IMR-90 (cell line): ENCODE measurements around the gene CYTH4. TPM values are rescaled to one million over a fixed set of nuclear protein-coding genes. Genes with fewer than 3 reads are reported as not detected.

Experiments
- ATAC-seq: fragments of 200-7000 bp; cut with Tn5 transposase; 2 replicates; pipeline ENCODE4 v1.9.1; 2020; ENCODE audit warnings: low read depth, mild to moderate bottlenecking, moderate library complexity
- BruUV-seq: library from RNA; stranded (reverse); fragments of 400-500 nt; replicated peaks from 2 replicates; lab custom pipeline; 2021; lab: Mats Ljungman, UMichigan
- CTCF ChIA-PET: fragments of 300-600 bp; formaldehyde crosslinking; extraction: SDS; loops from one replicate; lab custom pipeline; 2021; ENCODE audit warnings: antibody characterized with exemption; lab: Yijun Ruan, JAX
- POLR2A ChIA-PET: fragments of 300-600 bp; sonication (Branson Sonifier 250); formaldehyde crosslinking; loops from one replicate; lab custom pipeline; 2022; ENCODE audit warnings: antibody characterized with exemption; ENCODE audit not compliant: unreplicated experiment; lab: Charles Lee
- DNase-seq: peaks from one replicate; pipeline ENCODE4 v3.0.0; 2013
- H2AFZ ChIP-seq: replicated peaks from 2 replicates; pipeline ENCODE3; 2013; ENCODE audit warnings: low read length, mild to moderate bottlenecking; ENCODE audit not compliant: poor library complexity
- H2AK5ac ChIP-seq: 2 replicates; pipeline ENCODE4 v1.6.1; 2013; ENCODE audit warnings: low read depth, low read length, inconsistent platforms
- H2AK9ac ChIP-seq: replicated peaks from 2 replicates; pipeline ENCODE3; 2013; ENCODE audit warnings: mild to moderate bottlenecking, low read depth, low read length, moderate library complexity; ENCODE audit not compliant: poor library complexity
- H2BK120ac ChIP-seq: 2 replicates; pipeline ENCODE4 v1.6.1; 2013; ENCODE audit warnings: low read depth, low read length, inconsistent platforms
- H2BK15ac ChIP-seq: 3 replicates; pipeline ENCODE4 v1.6.1; 2013; ENCODE audit warnings: low read depth, low read length, inconsistent platforms
- H2BK20ac ChIP-seq: 2 replicates; pipeline ENCODE4 v1.6.1; 2013; ENCODE audit warnings: low read depth, mild to moderate bottlenecking, inconsistent platforms, low read length, moderate library complexity
- H2BK5ac ChIP-seq: 2 replicates; pipeline ENCODE4 v1.6.1; 2013; ENCODE audit warnings: mild to moderate bottlenecking, low read depth, low read length, inconsistent platforms; ENCODE audit not compliant: poor library complexity, severe bottlenecking
- H3K14ac ChIP-seq: replicated peaks from 2 replicates; pipeline ENCODE4 v1.6.1; 2013; ENCODE audit warnings: low read depth, low read length, inconsistent platforms
- H3K18ac ChIP-seq: 2 replicates; pipeline ENCODE4 v1.6.1; 2013; ENCODE audit warnings: low read depth, low read length, control low read depth
- H3K23ac ChIP-seq: 2 replicates; pipeline ENCODE4 v1.6.1; 2013; ENCODE audit warnings: low read depth, low read length, inconsistent platforms
- H3K27ac ChIP-seq: 2 replicates; pipeline ENCODE4 v1.5.1; 2013; ENCODE audit warnings: mild to moderate bottlenecking, control low read depth, low read length; ENCODE audit not compliant: insufficient read depth
- H3K27me3 ChIP-seq: 2 replicates; pipeline ENCODE4 v1.6.1; 2013; ENCODE audit warnings: low read length; ENCODE audit not compliant: control insufficient read depth, insufficient read depth
- H3K36me3 ChIP-seq: 2 replicates; pipeline ENCODE4 v1.6.1; 2013; ENCODE audit warnings: low read length, mixed read lengths; ENCODE audit not compliant: control insufficient read depth, insufficient read depth
- H3K4ac ChIP-seq: 2 replicates; pipeline ENCODE4 v1.6.1; 2013; ENCODE audit warnings: low read depth, low read length, inconsistent platforms
- H3K4me1 ChIP-seq: 2 replicates; pipeline ENCODE4 v1.6.1; 2013; ENCODE audit warnings: low read length, mixed read lengths; ENCODE audit not compliant: control insufficient read depth, insufficient read depth
- H3K4me2 ChIP-seq: 2 replicates; pipeline ENCODE4 v1.6.1; 2013; ENCODE audit warnings: low read depth, mild to moderate bottlenecking, control low read depth, low read length, moderate library complexity
- H3K4me3 ChIP-seq: 2 replicates; pipeline ENCODE4 v1.5.1; 2013; ENCODE audit warnings: low read depth, mild to moderate bottlenecking, control low read depth, low read length, moderate library complexity; ENCODE audit not compliant: insufficient read depth
- H3K56ac ChIP-seq: 2 replicates; pipeline ENCODE4 v1.6.1; 2013; ENCODE audit warnings: low read length, inconsistent platforms; ENCODE audit not compliant: insufficient read depth; ENCODE audit errors: extremely low read depth
- H3K79me1 ChIP-seq, 2 experiments: 2 replicates each; pipeline ENCODE4 v1.6.1; 2013; ENCODE audit warnings: low read length in 2 of 2, inconsistent platforms in 1 of 2, low read depth in 1 of 2
- H3K9ac ChIP-seq: 2 replicates; pipeline ENCODE4 v1.6.1; 2013; ENCODE audit warnings: low read depth, low read length, control low read depth
- H3K9me1 ChIP-seq: 2 replicates; pipeline ENCODE4 v1.6.1; 2013; ENCODE audit warnings: low read length, inconsistent platforms; ENCODE audit not compliant: insufficient read depth
- H3K9me3 ChIP-seq: 2 replicates; pipeline ENCODE4 v1.6.1; 2013; ENCODE audit warnings: low read length; ENCODE audit not compliant: control insufficient read depth, insufficient read depth
- H4K20me1 ChIP-seq: 2 replicates; pipeline ENCODE4 v1.6.1; 2013; ENCODE audit warnings: low read length, inconsistent platforms; ENCODE audit not compliant: insufficient read depth
- H4K5ac ChIP-seq: 2 replicates; pipeline ENCODE4 v1.6.1; 2013; ENCODE audit warnings: mild to moderate bottlenecking, low read depth, low read length, control low read depth
- H4K8ac ChIP-seq, 2 experiments: 2 replicates each; pipeline ENCODE4 v1.6.1; 2013; ENCODE audit warnings: low read depth in 2 of 2, low read length in 2 of 2, control low read depth in 1 of 2, inconsistent platforms in 1 of 2
- H4K91ac ChIP-seq: 2 replicates; pipeline ENCODE4 v1.6.1; 2013; ENCODE audit warnings: low read depth, low read length, inconsistent platforms; ENCODE audit not compliant: insufficient read depth
- BHLHE40 ChIP-seq: fragments of 150-350 bp; IDR thresholded peaks from 2 replicates; pipeline ENCODE4 v1.6.1; 2016; ENCODE audit warnings: mild to moderate bottlenecking, low read depth, low read length
- CHD1 ChIP-seq: IDR thresholded peaks from 2 replicates; pipeline ENCODE4 v1.6.1; 2012; ENCODE audit warnings: low read depth, low read length, improper control_type of control experiment
- FOS ChIP-seq: fragments of 150-350 bp; IDR thresholded peaks from 2 replicates; pipeline ENCODE4 v1.6.1; 2016; ENCODE audit warnings: low read depth, low read length
- MAFK ChIP-seq: IDR thresholded peaks from 2 replicates; pipeline ENCODE4 v1.6.1; 2012; ENCODE audit warnings: low read depth, low read length, improper control_type of control experiment
- MAZ ChIP-seq: IDR thresholded peaks from 2 replicates; pipeline ENCODE4 v1.6.1; 2012; ENCODE audit warnings: low read depth, mild to moderate bottlenecking, low read length, improper control_type of control experiment, moderate library complexity, borderline replicate concordance
- MXI1 ChIP-seq: IDR thresholded peaks from 2 replicates; pipeline ENCODE4 v1.6.1; 2012; ENCODE audit warnings: low read depth, mild to moderate bottlenecking, low read length, moderate library complexity, borderline replicate concordance
- NFE2L2 ChIP-seq: fragments of 150-350 bp; IDR thresholded peaks from 2 replicates; pipeline ENCODE4 v1.6.1; 2016; ENCODE audit warnings: low read depth, mild to moderate bottlenecking, low read length
- POLR2A ChIP-seq: IDR thresholded peaks from 2 replicates; pipeline ENCODE4 v1.6.1; 2012; ENCODE audit warnings: mild to moderate bottlenecking, low read depth, low read length
- RAD21 ChIP-seq: IDR thresholded peaks from 2 replicates; pipeline ENCODE4 v1.6.1; 2012; ENCODE audit warnings: low read length, improper control_type of control experiment
- RCOR1 ChIP-seq: IDR thresholded peaks from 2 replicates; pipeline ENCODE4 v1.6.1; 2012; ENCODE audit warnings: mild to moderate bottlenecking, low read length, improper control_type of control experiment; ENCODE audit not compliant: insufficient replicate concordance
- RFX5 ChIP-seq: IDR thresholded peaks from 2 replicates; pipeline ENCODE4 v1.8.0; 2012; ENCODE audit warnings: low read depth, mild to moderate bottlenecking, low read length, moderate library complexity
- SMC3 ChIP-seq: fragments of 150-350 bp; IDR thresholded peaks from 2 replicates; pipeline ENCODE4 v1.6.1; 2016; ENCODE audit warnings: low read depth, mild to moderate bottlenecking, antibody characterized with exemption, low read length, moderate library complexity
- WGBS, 2 experiments: methylation state at CpG; one replicate each; pipeline versions ENCODE4 v1.1.5 to v1.1.7; 2013; ENCODE audit warnings: missing lambda C conversion rate in 2 of 2; ENCODE audit not compliant: insufficient read length in 1 of 2; ENCODE audit errors: extremely low coverage in 2 of 2; 5-methylcytosine and 5-hydroxymethylcytosine counted together
- dilution Hi-C: fragments of 300-500 bp; cut with HindIII; formaldehyde crosslinking; loops from one replicate; pipeline ENCODE4 v1.14.3; 2018; ENCODE audit warnings: low sequenced_read_pairs; ENCODE audit not compliant: unreplicated experiment
- in situ Hi-C: fragments of 300-500 bp; cut with MboI; formaldehyde crosslinking; loops from 3 replicates; pipeline ENCODE4 v1.14.3; 2019; ENCODE audit warnings: low sequenced_read_pairs, inconsistent platforms, mixed read lengths
- intact Hi-C: fragments of 100-400 bp; cut with micrococcal nuclease; formaldehyde crosslinking; loops from 2 replicates; pipeline ENCODE4 v1.10.0; 2022
- polyA plus RNA-seq, 3 experiments: library from polyadenylated mRNA; depleted of rRNA; stranded (reverse); fragments of >200 nt; gene quantifications; 2 replicates each; pipeline ENCODE4 v1.2.3, GENCODE V29; 2012; ENCODE audit warnings: low replicate concordance in 1 of 3
- total RNA-seq: library from RNA; depleted of rRNA; stranded (reverse); fragments of >200 nt; gene quantifications from 2 replicates; pipeline ENCODE4 v1.2.3, GENCODE V29; 2012
- TF ChIP-seq, protein P1 (sequence below): fragments of 150-350 bp; IDR thresholded peaks from 2 replicates; pipeline ENCODE4 v1.6.1; 2016; ENCODE audit warnings: low read depth, mild to moderate bottlenecking, low read length, moderate library complexity, borderline replicate concordance
- TF ChIP-seq, protein P2 (sequence below): fragments of 150-350 bp; IDR thresholded peaks from 2 replicates; pipeline ENCODE4 v1.6.1; 2017; ENCODE audit warnings: mild to moderate bottlenecking, antibody characterized with exemption, low read length, low read depth
- TF ChIP-seq, protein P3 (sequence below): conservative IDR thresholded peaks from 2 replicates; pipeline ENCODE4 v1.5.1; 2012; ENCODE audit warnings: mild to moderate bottlenecking, low read depth, low read length, improper control_type of control experiment

CYTH4 gene
- total and polyA plus RNA-seq, 2 of the 4 experiments (the other 2 are of a cell fraction) = 0.36 to 0.55 TPM

DNA sequence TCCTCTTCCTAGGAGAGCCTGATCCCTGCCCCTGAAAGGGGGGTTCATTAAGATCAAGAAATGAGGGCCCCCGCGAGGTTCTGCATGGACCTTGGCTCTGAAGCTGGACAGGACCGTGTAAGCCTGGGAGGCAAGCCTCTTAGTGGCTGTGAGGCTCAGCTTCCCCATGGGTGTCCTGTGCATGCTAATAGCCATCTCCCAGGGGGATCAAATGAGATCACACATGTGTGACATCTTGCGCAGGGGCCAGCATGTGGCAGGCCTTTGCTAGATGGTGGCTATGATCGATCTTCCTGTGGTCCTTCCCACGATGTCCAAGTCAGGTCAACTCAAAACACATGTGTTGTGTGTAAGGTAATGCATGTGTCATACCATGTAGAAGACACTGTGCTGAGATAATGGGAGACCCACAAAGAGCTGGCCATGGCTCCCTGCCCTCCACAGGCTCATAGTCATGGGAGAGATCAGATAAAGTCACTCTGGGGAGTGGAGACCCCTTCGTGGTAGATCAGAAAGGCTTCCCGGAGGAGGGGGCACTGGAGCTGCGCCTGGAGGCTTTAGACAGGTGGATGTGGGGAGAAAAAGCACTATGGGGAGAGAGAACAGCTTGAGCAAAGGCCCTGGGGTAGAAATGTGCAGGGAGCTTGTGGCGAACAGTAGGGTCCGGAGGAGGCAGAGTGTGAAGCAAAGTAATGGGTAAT is 41.9 kb upstream of the CYTH4 start:
- Histone ChIP-seq H4K5ac (no peak overlapping the region), H2AFZ (no peak overlapping the region), H3K18ac (no peak overlapping the region), H2BK15ac (no peak overlapping the region), H2BK20ac (no peak overlapping the region), H4K8ac (no peak overlapping the region), H3K4me3 (no peak overlapping the region), H3K9me1 (peaks cover 3% of the 10 kb centered on the region), H3K23ac (no peak overlapping the region), H3K9ac (no peak overlapping the region), H3K36me3 (no peaks in the 10 kb centered on the region), H2BK5ac (no peak overlapping the region), H3K4me2 (no peak overlapping the region), H3K9me3 (no peaks in the 10 kb centered on the region), H3K27me3 (no peaks in the 10 kb centered on the region), H2BK120ac (no peak overlapping the region), H2AK5ac (no peak overlapping the region), H2AK9ac (no peak overlapping the region), H3K56ac (no peak overlapping the region), H4K91ac (no peak overlapping the region), H3K4me1 (peaks cover 14% of the 10 kb centered on the region), H4K20me1 (no peaks in the 10 kb centered on the region), H3K4ac (no peak overlapping the region), H3K27ac (no peak overlapping the region), H3K79me1 (peaks cover 8 to 21% of the 10 kb centered on the region in 2 experiments; a peak in 3 of 4 replicates), H3K14ac (no peak overlapping the region)
- no TSS peak for BruUV-seq
- TF ChIP-seq RAD21 (no peak), MAFK (no peak), POLR2A (no peak), RCOR1 (no peak), CHD1 (no peak), NFE2L2 (no peak), BHLHE40 (no peak), MXI1 (no peak), MAZ (no peak), FOS (no peak), RFX5 (no peak), SMC3 (no peak)
- TF ChIP-seq, protein P1, sequence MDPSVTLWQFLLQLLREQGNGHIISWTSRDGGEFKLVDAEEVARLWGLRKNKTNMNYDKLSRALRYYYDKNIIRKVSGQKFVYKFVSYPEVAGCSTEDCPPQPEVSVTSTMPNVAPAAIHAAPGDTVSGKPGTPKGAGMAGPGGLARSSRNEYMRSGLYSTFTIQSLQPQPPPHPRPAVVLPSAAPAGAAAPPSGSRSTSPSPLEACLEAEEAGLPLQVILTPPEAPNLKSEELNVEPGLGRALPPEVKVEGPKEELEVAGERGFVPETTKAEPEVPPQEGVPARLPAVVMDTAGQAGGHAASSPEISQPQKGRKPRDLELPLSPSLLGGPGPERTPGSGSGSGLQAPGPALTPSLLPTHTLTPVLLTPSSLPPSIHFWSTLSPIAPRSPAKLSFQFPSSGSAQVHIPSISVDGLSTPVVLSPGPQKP = no peak
- TF ChIP-seq, protein P2, sequence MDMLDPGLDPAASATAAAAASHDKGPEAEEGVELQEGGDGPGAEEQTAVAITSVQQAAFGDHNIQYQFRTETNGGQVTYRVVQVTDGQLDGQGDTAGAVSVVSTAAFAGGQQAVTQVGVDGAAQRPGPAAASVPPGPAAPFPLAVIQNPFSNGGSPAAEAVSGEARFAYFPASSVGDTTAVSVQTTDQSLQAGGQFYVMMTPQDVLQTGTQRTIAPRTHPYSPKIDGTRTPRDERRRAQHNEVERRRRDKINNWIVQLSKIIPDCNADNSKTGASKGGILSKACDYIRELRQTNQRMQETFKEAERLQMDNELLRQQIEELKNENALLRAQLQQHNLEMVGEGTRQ = no peak
- TF ChIP-seq, protein P3, sequence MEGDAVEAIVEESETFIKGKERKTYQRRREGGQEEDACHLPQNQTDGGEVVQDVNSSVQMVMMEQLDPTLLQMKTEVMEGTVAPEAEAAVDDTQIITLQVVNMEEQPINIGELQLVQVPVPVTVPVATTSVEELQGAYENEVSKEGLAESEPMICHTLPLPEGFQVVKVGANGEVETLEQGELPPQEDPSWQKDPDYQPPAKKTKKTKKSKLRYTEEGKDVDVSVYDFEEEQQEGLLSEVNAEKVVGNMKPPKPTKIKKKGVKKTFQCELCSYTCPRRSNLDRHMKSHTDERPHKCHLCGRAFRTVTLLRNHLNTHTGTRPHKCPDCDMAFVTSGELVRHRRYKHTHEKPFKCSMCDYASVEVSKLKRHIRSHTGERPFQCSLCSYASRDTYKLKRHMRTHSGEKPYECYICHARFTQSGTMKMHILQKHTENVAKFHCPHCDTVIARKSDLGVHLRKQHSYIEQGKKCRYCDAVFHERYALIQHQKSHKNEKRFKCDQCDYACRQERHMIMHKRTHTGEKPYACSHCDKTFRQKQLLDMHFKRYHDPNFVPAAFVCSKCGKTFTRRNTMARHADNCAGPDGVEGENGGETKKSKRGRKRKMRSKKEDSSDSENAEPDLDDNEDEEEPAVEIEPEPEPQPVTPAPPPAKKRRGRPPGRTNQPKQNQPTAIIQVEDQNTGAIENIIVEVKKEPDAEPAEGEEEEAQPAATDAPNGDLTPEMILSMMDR = no peak
- intact Hi-C loops = no loop called here
- dilution Hi-C loops = no loop called here
- ChIA-PET POLR2A (no interaction called here), CTCF (no interaction called here)
- ATAC-seq (no peak), DNase-seq (no peak)
- 83% methylated on average over 6 of the region's 11 CpGs; no CpG with 5 or more reads in 1 of the 2 experiments for WGBS, 2 experiments
- in situ Hi-C loops = no loop called here
